ENCODE data around the gene IL36A. TPM values are rescaled to one million over a fixed set of nuclear protein-coding genes. Genes with fewer than 3 reads are reported as not detected.

Gene IL36A
- total and polyA plus RNA-seq, 9 of the 15 experiments (the other 6 are each of a cell fraction or from before 2014, with no cell fraction given) = not detected

- TF ChIP-seq E2F6 (IDR thresholded peaks at IDR 0.05; ENCODE audit: borderline replicate concordance in 1 of 2, extremely low read depth in 1 of 2, insufficient read depth in 1 of 2, insufficient read length in 1 of 2, low read depth in 1 of 2, low read length in 1 of 2, poor library complexity in 1 of 2, severe bottlenecking in 1 of 2) (no peak), CBX5 (IDR thresholded peaks at IDR 0.05; ENCODE audit: borderline replicate concordance, low read depth) (no peak), CBFA2T3 (IDR thresholded peaks at IDR 0.05) (peak; percentile 98), FOSL1 (tag; conservative IDR thresholded peaks at IDR 0.05) (peak; percentile 100), PHF21A (IDR thresholded peaks at IDR 0.05; ENCODE audit: borderline replicate concordance, low read depth) (0 out of 2 replicates have a peak, but pooled peaks have one; percentile 57), FOS (IDR thresholded peaks at IDR 0.05; ENCODE audit: extremely low read depth, insufficient read length) (peak; percentile 79), ARID3A (IDR thresholded peaks at IDR 0.05; ENCODE audit: borderline replicate concordance, low read depth, low read length) (peak; percentile 100), HCFC1 (IDR thresholded peaks at IDR 0.05; ENCODE audit: low read depth, low read length) (no peak), JUND (IDR thresholded peaks at IDR 0.05; ENCODE audit: borderline replicate concordance, low read depth, low read length) (peak; percentile 98), JUND (tag; IDR thresholded peaks at IDR 0.05; ENCODE audit: borderline replicate concordance, low read depth, low read length) (peak; percentile 99; the same call in 2 of the 3 replicates), ARHGAP35 (IDR thresholded peaks at IDR 0.05; ENCODE audit: partially characterized antibody) (no peak), EP400 (IDR thresholded peaks at IDR 0.05) (peak; percentile 70), E4F1 (CRISPR knock-in tag; IDR thresholded peaks at IDR 0.05; ENCODE audit: borderline replicate concordance) (no peak), ESRRB (CRISPR knock-in tag; IDR thresholded peaks at IDR 0.05; ENCODE audit: borderline replicate concordance) (no peak), ZBTB8A (IDR thresholded peaks at IDR 0.05; ENCODE audit: partially characterized antibody) (no peak), PHB2 (IDR thresholded peaks at IDR 0.05; ENCODE audit: low read depth) (peak; percentile 28; the same call in 1 of the 2 replicates), NFATC3 (IDR thresholded peaks at IDR 0.05) (no peak; the same call in 1 of the 2 replicates), NRF1 (conservative IDR thresholded peaks at IDR 0.05 in 1 of 2, IDR thresholded peaks at IDR 0.05 in 1 of 2) (no peak), HMG20B (CRISPR knock-in tag; IDR thresholded peaks at IDR 0.05) (no peak), NCOA6 (IDR thresholded peaks at IDR 0.05) (no peak), ZNF282 (CRISPR knock-in tag; IDR thresholded peaks at IDR 0.05) (no peak), KAT8 (IDR thresholded peaks at IDR 0.05; ENCODE audit: low read depth) (no peak; the same call in 1 of the 2 replicates), MEIS2 (IDR thresholded peaks at IDR 0.05; ENCODE audit: partially characterized antibody) (peak; percentile 92), EP300 (IDR thresholded peaks at IDR 0.05; ENCODE audit: low read length) (peak; percentile 99)
Measured at GRCh38 chr2:113012436-113013335, 7.4 kb downstream of the IL36A start (continued).
